IMR-90 (cell line): ENCODE data around the gene SLAMF6. TPM values are rescaled to one million over a fixed set of nuclear protein-coding genes. Genes with fewer than 3 reads are reported as not detected.

Experiments used
- ATAC-seq: fragments of 200-7000 bp; cut with Tn5 transposase; 2 replicates; pipeline ENCODE4 v1.9.1; 2020; ENCODE audit warnings: low read depth, mild to moderate bottlenecking, moderate library complexity
- BruUV-seq: library from RNA; stranded (reverse); fragments of 400-500 nt; replicated peaks from 2 replicates; lab custom pipeline; 2021; lab: Mats Ljungman, UMichigan
- CTCF ChIA-PET: fragments of 300-600 bp; formaldehyde crosslinking; extraction: SDS; loops from one replicate; lab custom pipeline; 2021; ENCODE audit warnings: antibody characterized with exemption; lab: Yijun Ruan, JAX
- POLR2A ChIA-PET: fragments of 300-600 bp; sonication (Branson Sonifier 250); formaldehyde crosslinking; loops from one replicate; lab custom pipeline; 2022; ENCODE audit warnings: antibody characterized with exemption; ENCODE audit not compliant: unreplicated experiment; lab: Charles Lee
- DNase-seq: peaks from one replicate; pipeline ENCODE4 v3.0.0; 2013
- H2AFZ ChIP-seq: replicated peaks from 2 replicates; pipeline ENCODE3; 2013; ENCODE audit warnings: low read length, mild to moderate bottlenecking; ENCODE audit not compliant: poor library complexity
- H2AK5ac ChIP-seq: 2 replicates; pipeline ENCODE4 v1.6.1; 2013; ENCODE audit warnings: low read depth, low read length, inconsistent platforms
- H2AK9ac ChIP-seq: replicated peaks from 2 replicates; pipeline ENCODE3; 2013; ENCODE audit warnings: mild to moderate bottlenecking, low read depth, low read length, moderate library complexity; ENCODE audit not compliant: poor library complexity
- H2BK120ac ChIP-seq: 2 replicates; pipeline ENCODE4 v1.6.1; 2013; ENCODE audit warnings: low read depth, low read length, inconsistent platforms
- H2BK15ac ChIP-seq: 3 replicates; pipeline ENCODE4 v1.6.1; 2013; ENCODE audit warnings: low read depth, low read length, inconsistent platforms
- H2BK20ac ChIP-seq: 2 replicates; pipeline ENCODE4 v1.6.1; 2013; ENCODE audit warnings: low read depth, mild to moderate bottlenecking, inconsistent platforms, low read length, moderate library complexity
- H2BK5ac ChIP-seq: 2 replicates; pipeline ENCODE4 v1.6.1; 2013; ENCODE audit warnings: mild to moderate bottlenecking, low read depth, low read length, inconsistent platforms; ENCODE audit not compliant: poor library complexity, severe bottlenecking
- H3K14ac ChIP-seq: replicated peaks from 2 replicates; pipeline ENCODE4 v1.6.1; 2013; ENCODE audit warnings: low read depth, low read length, inconsistent platforms
- H3K18ac ChIP-seq: 2 replicates; pipeline ENCODE4 v1.6.1; 2013; ENCODE audit warnings: low read depth, low read length, control low read depth
- H3K23ac ChIP-seq: 2 replicates; pipeline ENCODE4 v1.6.1; 2013; ENCODE audit warnings: low read depth, low read length, inconsistent platforms
- H3K27ac ChIP-seq: 2 replicates; pipeline ENCODE4 v1.5.1; 2013; ENCODE audit warnings: mild to moderate bottlenecking, control low read depth, low read length; ENCODE audit not compliant: insufficient read depth
- H3K27me3 ChIP-seq: 2 replicates; pipeline ENCODE4 v1.6.1; 2013; ENCODE audit warnings: low read length; ENCODE audit not compliant: control insufficient read depth, insufficient read depth
- H3K36me3 ChIP-seq: 2 replicates; pipeline ENCODE4 v1.6.1; 2013; ENCODE audit warnings: low read length, mixed read lengths; ENCODE audit not compliant: control insufficient read depth, insufficient read depth
- H3K4ac ChIP-seq: 2 replicates; pipeline ENCODE4 v1.6.1; 2013; ENCODE audit warnings: low read depth, low read length, inconsistent platforms
- H3K4me1 ChIP-seq: 2 replicates; pipeline ENCODE4 v1.6.1; 2013; ENCODE audit warnings: low read length, mixed read lengths; ENCODE audit not compliant: control insufficient read depth, insufficient read depth
- H3K4me2 ChIP-seq: 2 replicates; pipeline ENCODE4 v1.6.1; 2013; ENCODE audit warnings: low read depth, mild to moderate bottlenecking, control low read depth, low read length, moderate library complexity
- H3K4me3 ChIP-seq: 2 replicates; pipeline ENCODE4 v1.5.1; 2013; ENCODE audit warnings: low read depth, mild to moderate bottlenecking, control low read depth, low read length, moderate library complexity; ENCODE audit not compliant: insufficient read depth
- H3K56ac ChIP-seq: 2 replicates; pipeline ENCODE4 v1.6.1; 2013; ENCODE audit warnings: low read length, inconsistent platforms; ENCODE audit not compliant: insufficient read depth; ENCODE audit errors: extremely low read depth
- H3K79me1 ChIP-seq, 2 experiments: 2 replicates each; pipeline ENCODE4 v1.6.1; 2013; ENCODE audit warnings: low read length in 2 of 2, inconsistent platforms in 1 of 2, low read depth in 1 of 2
- H3K9ac ChIP-seq: 2 replicates; pipeline ENCODE4 v1.6.1; 2013; ENCODE audit warnings: low read depth, low read length, control low read depth
- H3K9me1 ChIP-seq: 2 replicates; pipeline ENCODE4 v1.6.1; 2013; ENCODE audit warnings: low read length, inconsistent platforms; ENCODE audit not compliant: insufficient read depth
- H3K9me3 ChIP-seq: 2 replicates; pipeline ENCODE4 v1.6.1; 2013; ENCODE audit warnings: low read length; ENCODE audit not compliant: control insufficient read depth, insufficient read depth
- H4K20me1 ChIP-seq: 2 replicates; pipeline ENCODE4 v1.6.1; 2013; ENCODE audit warnings: low read length, inconsistent platforms; ENCODE audit not compliant: insufficient read depth
- H4K5ac ChIP-seq: 2 replicates; pipeline ENCODE4 v1.6.1; 2013; ENCODE audit warnings: mild to moderate bottlenecking, low read depth, low read length, control low read depth
- H4K8ac ChIP-seq, 2 experiments: 2 replicates each; pipeline ENCODE4 v1.6.1; 2013; ENCODE audit warnings: low read depth in 2 of 2, low read length in 2 of 2, control low read depth in 1 of 2, inconsistent platforms in 1 of 2
- H4K91ac ChIP-seq: 2 replicates; pipeline ENCODE4 v1.6.1; 2013; ENCODE audit warnings: low read depth, low read length, inconsistent platforms; ENCODE audit not compliant: insufficient read depth
- BHLHE40 ChIP-seq: fragments of 150-350 bp; IDR thresholded peaks from 2 replicates; pipeline ENCODE4 v1.6.1; 2016; ENCODE audit warnings: mild to moderate bottlenecking, low read depth, low read length
- CEBPB ChIP-seq: IDR thresholded peaks from 2 replicates; pipeline ENCODE4 v1.6.1; 2012; ENCODE audit warnings: low read depth, low read length, improper control_type of control experiment
- CHD1 ChIP-seq: IDR thresholded peaks from 2 replicates; pipeline ENCODE4 v1.6.1; 2012; ENCODE audit warnings: low read depth, low read length, improper control_type of control experiment
- FOS ChIP-seq: fragments of 150-350 bp; IDR thresholded peaks from 2 replicates; pipeline ENCODE4 v1.6.1; 2016; ENCODE audit warnings: low read depth, low read length
- MAFK ChIP-seq: IDR thresholded peaks from 2 replicates; pipeline ENCODE4 v1.6.1; 2012; ENCODE audit warnings: low read depth, low read length, improper control_type of control experiment
- MAZ ChIP-seq: IDR thresholded peaks from 2 replicates; pipeline ENCODE4 v1.6.1; 2012; ENCODE audit warnings: low read depth, mild to moderate bottlenecking, low read length, improper control_type of control experiment, moderate library complexity, borderline replicate concordance
- MXI1 ChIP-seq: IDR thresholded peaks from 2 replicates; pipeline ENCODE4 v1.6.1; 2012; ENCODE audit warnings: low read depth, mild to moderate bottlenecking, low read length, moderate library complexity, borderline replicate concordance
- NFE2L2 ChIP-seq: fragments of 150-350 bp; IDR thresholded peaks from 2 replicates; pipeline ENCODE4 v1.6.1; 2016; ENCODE audit warnings: low read depth, mild to moderate bottlenecking, low read length
- POLR2A ChIP-seq: IDR thresholded peaks from 2 replicates; pipeline ENCODE4 v1.6.1; 2012; ENCODE audit warnings: mild to moderate bottlenecking, low read depth, low read length
- RAD21 ChIP-seq: IDR thresholded peaks from 2 replicates; pipeline ENCODE4 v1.6.1; 2012; ENCODE audit warnings: low read length, improper control_type of control experiment
- RCOR1 ChIP-seq: IDR thresholded peaks from 2 replicates; pipeline ENCODE4 v1.6.1; 2012; ENCODE audit warnings: mild to moderate bottlenecking, low read length, improper control_type of control experiment; ENCODE audit not compliant: insufficient replicate concordance
- RFX5 ChIP-seq: IDR thresholded peaks from 2 replicates; pipeline ENCODE4 v1.8.0; 2012; ENCODE audit warnings: low read depth, mild to moderate bottlenecking, low read length, moderate library complexity
- SMC3 ChIP-seq: fragments of 150-350 bp; IDR thresholded peaks from 2 replicates; pipeline ENCODE4 v1.6.1; 2016; ENCODE audit warnings: low read depth, mild to moderate bottlenecking, antibody characterized with exemption, low read length, moderate library complexity
- WGBS, 2 experiments: methylation state at CpG; one replicate each; pipeline versions ENCODE4 v1.1.5 to v1.1.7; 2013; ENCODE audit warnings: missing lambda C conversion rate in 2 of 2; ENCODE audit not compliant: insufficient read length in 1 of 2; ENCODE audit errors: extremely low coverage in 2 of 2; 5-methylcytosine and 5-hydroxymethylcytosine counted together
- dilution Hi-C: fragments of 300-500 bp; cut with HindIII; formaldehyde crosslinking; loops from one replicate; pipeline ENCODE4 v1.14.3; 2018; ENCODE audit warnings: low sequenced_read_pairs; ENCODE audit not compliant: unreplicated experiment
- in situ Hi-C: fragments of 300-500 bp; cut with MboI; formaldehyde crosslinking; loops from 3 replicates; pipeline ENCODE4 v1.14.3; 2019; ENCODE audit warnings: low sequenced_read_pairs, inconsistent platforms, mixed read lengths
- intact Hi-C: fragments of 100-400 bp; cut with micrococcal nuclease; formaldehyde crosslinking; loops from 2 replicates; pipeline ENCODE4 v1.10.0; 2022
- polyA plus RNA-seq, 3 experiments: library from polyadenylated mRNA; depleted of rRNA; stranded (reverse); fragments of >200 nt; gene quantifications; 2 replicates each; pipeline ENCODE4 v1.2.3, GENCODE V29; 2012; ENCODE audit warnings: low replicate concordance in 1 of 3
- total RNA-seq: library from RNA; depleted of rRNA; stranded (reverse); fragments of >200 nt; gene quantifications from 2 replicates; pipeline ENCODE4 v1.2.3, GENCODE V29; 2012
- TF ChIP-seq, protein P1 (sequence below): conservative IDR thresholded peaks from 2 replicates; pipeline ENCODE4 v1.5.1; 2012; ENCODE audit warnings: mild to moderate bottlenecking, low read depth, low read length, improper control_type of control experiment
- TF ChIP-seq, protein P2 (sequence below): fragments of 150-350 bp; IDR thresholded peaks from 2 replicates; pipeline ENCODE4 v1.6.1; 2017; ENCODE audit warnings: mild to moderate bottlenecking, antibody characterized with exemption, low read length, low read depth

SLAMF6 gene
- total and polyA plus RNA-seq, 2 of the 4 experiments (the other 2 are of a cell fraction): not detected

DNA sequence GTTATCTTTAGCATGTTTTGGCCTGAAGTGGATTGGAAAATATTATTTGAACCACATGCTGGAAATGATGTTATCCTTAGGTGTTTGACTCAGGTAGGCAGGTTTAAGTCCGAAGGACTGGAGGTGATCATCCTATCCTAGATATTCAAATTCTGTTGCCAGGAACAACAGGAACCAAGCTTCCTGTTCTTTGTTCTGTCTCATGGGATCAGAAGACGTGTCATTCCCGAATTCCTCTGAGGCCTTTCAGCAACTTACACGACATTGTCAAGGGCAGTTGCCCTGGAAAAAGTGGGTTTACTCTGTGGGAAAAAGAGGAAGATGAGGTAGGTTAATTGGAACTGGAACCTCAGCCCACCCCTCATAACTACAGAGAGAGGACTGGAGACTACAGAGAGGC lies 36.6 kb downstream of the SLAMF6 start:
- Histone ChIP-seq H2BK15ac (no peak overlapping the region), H3K4me3 (no peak overlapping the region), H3K4me2 (no peak overlapping the region), H4K8ac (no peak overlapping the region), H3K4me1 (no peaks in the 10 kb centered on the region), H3K79me1 (no peaks in the 10 kb centered on the region), H2BK5ac (no peak overlapping the region), H3K14ac (no peak overlapping the region), H4K5ac (no peak overlapping the region), H2BK120ac (no peak overlapping the region), H3K4ac (no peak overlapping the region), H4K20me1 (no peaks in the 10 kb centered on the region), H3K27ac (no peak overlapping the region), H2AFZ (no peak overlapping the region), H3K9ac (no peak overlapping the region), H3K9me3 (no peaks in the 10 kb centered on the region), H3K9me1 (no peaks in the 10 kb centered on the region), H3K56ac (no peak overlapping the region), H2BK20ac (no peak overlapping the region), H2AK9ac (no peak overlapping the region), H3K18ac (no peak overlapping the region), H2AK5ac (no peak overlapping the region), H4K91ac (no peak overlapping the region), H3K27me3 (no peaks in the 10 kb centered on the region), H3K36me3 (no peaks in the 10 kb centered on the region), H3K23ac (no peak overlapping the region)
- no peak for TF ChIP-seq RCOR1
- TF ChIP-seq MAZ: no peak
- TF ChIP-seq POLR2A: no peak
- no peak for TF ChIP-seq SMC3
- no peak for TF ChIP-seq MAFK
- no peak for TF ChIP-seq CHD1
- TF ChIP-seq RFX5: no peak
- TF ChIP-seq, protein P1, sequence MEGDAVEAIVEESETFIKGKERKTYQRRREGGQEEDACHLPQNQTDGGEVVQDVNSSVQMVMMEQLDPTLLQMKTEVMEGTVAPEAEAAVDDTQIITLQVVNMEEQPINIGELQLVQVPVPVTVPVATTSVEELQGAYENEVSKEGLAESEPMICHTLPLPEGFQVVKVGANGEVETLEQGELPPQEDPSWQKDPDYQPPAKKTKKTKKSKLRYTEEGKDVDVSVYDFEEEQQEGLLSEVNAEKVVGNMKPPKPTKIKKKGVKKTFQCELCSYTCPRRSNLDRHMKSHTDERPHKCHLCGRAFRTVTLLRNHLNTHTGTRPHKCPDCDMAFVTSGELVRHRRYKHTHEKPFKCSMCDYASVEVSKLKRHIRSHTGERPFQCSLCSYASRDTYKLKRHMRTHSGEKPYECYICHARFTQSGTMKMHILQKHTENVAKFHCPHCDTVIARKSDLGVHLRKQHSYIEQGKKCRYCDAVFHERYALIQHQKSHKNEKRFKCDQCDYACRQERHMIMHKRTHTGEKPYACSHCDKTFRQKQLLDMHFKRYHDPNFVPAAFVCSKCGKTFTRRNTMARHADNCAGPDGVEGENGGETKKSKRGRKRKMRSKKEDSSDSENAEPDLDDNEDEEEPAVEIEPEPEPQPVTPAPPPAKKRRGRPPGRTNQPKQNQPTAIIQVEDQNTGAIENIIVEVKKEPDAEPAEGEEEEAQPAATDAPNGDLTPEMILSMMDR: no peak
- TF ChIP-seq FOS: no peak
- no peak for TF ChIP-seq MXI1
- no peak for TF ChIP-seq RAD21
- no peak for TF ChIP-seq NFE2L2
- TF ChIP-seq, protein P2, sequence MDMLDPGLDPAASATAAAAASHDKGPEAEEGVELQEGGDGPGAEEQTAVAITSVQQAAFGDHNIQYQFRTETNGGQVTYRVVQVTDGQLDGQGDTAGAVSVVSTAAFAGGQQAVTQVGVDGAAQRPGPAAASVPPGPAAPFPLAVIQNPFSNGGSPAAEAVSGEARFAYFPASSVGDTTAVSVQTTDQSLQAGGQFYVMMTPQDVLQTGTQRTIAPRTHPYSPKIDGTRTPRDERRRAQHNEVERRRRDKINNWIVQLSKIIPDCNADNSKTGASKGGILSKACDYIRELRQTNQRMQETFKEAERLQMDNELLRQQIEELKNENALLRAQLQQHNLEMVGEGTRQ: no peak
- no peak for TF ChIP-seq BHLHE40
- no peak for TF ChIP-seq CEBPB
- no peak for ATAC-seq
- ChIA-PET CTCF (no interaction called here), POLR2A (no interaction called here)
- in situ Hi-C loops: no loop called here
- dilution Hi-C loops: no loop called here
- DNase-seq: no peak
- whole genome bisulfite sequencing, 2 experiments: no CpG with 5 or more reads among the region's 4 CpGs
- intact Hi-C loops: no loop called here
- BruUV-seq: no TSS peak
